CD4-positive, alpha-beta T cell treated with Interleukin-10 for 1 hour (primary cell): ENCODE data around the gene TLE3.

Experiments
- DNase-seq: peaks from one replicate; pipeline ENCODE4 v3.0.0-alpha.2; 2020

TLE3 gene

DNA sequence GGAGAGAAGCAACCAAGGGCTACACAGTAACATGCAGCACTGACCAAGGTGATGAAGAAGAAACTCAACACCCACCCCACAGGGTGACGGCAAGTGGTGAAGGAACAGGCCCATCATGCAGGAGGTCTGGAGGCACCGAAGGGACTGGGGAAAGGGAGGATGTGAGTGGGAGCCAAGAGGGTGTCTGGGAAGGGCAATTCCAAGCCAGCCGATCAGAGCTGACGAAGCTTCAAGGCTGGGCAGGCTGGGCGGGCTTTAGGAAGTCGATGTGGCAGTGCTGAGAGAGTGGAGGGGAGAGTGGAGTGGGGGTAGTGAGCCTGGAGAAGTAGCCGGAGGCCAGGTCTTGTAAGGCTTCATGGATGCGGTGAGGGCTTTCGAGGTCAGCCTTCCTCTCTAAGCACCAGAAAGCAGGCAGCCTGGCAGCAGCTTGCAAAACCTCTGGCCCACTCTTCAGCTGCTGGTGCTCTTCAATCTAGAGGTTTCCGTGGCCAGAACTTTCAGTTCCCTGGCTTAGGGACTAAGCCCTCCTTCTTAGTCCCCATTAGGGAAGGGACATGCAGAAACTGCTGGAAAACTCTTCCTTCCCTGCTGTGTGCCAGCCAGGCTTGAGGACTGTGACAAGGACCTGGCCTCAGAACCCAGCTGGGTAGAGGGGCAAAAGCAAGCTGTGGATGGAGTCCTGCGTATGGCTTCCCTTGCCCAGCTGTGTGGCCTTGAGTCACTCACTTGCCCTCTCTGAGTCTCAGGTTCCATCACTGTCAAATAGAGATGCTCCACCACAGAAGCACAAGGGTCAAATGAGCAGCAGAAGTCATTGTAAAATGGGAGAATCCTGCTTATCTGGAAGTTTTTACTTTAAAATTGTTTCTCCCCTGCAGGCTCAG lies 72.1 kb downstream of the TLE3 start:
- DNase-seq, result no peak

DNA sequence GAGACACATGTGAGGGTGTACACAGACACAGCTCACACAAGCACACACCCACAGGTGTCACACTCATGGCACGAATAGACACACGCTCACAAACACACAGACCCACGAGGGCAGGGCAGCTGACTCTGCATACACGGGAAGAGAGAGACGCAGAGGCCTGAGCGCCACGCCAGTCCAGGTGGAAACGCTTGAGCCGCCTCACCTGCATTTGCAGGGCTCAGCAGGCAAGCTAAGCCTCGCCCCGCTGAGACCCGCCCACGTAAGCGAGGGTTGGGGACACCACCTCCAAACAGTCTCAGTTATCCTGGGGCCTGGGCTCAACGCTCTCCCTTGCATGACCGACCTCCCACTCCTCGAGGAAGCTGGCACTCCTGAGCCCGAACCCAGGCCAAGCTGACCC lies 73.2 kb downstream of the TLE3 start:
- DNase-seq, result no peak

- no peak for DNase-seq
Measured at GRCh38 chr15:70023769-70024491, 73.8 kb downstream of the TLE3 start.

DNA sequence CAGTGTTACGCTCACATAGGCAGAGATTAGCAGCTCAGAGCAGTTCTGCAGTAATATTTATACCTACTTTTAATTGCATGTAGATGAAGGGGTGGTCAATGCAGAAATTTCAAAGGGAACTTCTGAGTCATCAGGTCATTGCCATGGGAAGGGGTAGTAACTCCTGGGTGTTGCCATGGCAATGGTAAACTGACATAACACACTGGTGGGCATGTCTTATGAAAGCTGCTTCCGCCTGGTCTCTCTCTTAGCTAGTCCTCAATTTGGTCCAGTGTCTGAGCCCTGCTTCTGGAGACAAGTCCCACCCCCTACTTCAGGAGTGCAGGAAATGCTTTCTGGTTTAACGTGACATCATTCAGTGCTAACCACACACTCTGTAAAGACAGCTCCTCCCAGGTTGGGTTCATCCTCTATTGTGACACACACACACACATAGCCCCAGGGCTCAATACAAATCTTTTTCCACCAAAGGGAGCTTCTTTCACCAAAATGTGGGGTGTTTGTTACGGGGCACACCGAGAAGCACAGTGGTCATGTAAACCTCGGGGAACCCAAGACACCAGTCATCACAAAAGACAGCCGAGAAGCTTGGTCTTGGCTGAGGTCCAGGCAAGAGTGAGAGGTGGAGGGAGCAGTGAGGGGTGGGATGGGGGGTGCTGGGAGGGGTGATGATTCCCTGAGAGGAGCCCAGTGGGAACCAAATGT lies 74.5 kb downstream of the TLE3 start:
- peak; percentile 87 for DNase-seq

GRCh38 chr15:70020229-70020628 lies 77.5 kb downstream of the TLE3 start:
- DNase-seq, result no peak

- no peak for DNase-seq
Measured at GRCh38 chr15:70018646-70019600, 78.8 kb downstream of the TLE3 start.

GRCh38 chr15:70017801-70018200 lies 79.9 kb downstream of the TLE3 start:
- no peak for DNase-seq

GRCh38 chr15:70017025-70017424 lies 80.7 kb downstream of the TLE3 start:
- no peak for DNase-seq

GRCh38 chr15:70016511-70016994 lies 81.2 kb downstream of the TLE3 start:
- no peak for DNase-seq

DNA sequence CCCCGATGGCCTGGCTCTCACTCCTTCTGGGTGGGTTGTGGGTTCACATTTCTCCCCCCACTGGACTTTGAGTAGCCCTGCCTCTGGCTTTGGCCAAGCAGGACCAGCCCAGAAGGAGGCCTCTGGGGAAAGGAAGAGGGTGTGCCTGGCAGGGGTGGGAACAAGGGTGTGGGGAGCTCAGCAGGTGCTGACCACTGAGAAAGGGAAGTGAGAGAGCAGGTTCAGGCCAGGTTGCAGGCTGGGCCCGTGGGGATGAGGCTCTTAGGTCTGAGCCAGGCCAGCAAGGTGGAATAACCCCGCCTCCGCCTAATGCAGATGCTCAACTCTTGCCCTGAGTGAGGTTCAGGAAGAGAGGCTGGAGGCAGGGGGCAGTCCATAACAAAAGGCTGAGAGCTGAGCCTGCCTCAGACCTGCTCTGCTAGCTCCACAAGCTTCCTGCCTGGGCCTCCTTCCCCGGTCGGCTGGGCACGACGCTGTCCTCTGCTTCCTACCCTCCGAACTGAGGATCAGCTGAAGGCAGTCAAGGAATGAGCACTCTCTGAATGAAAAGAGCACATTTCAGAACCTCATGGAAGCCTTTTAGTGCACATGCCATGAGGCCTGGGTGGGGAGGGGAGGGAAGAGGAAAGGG lies 82.7 kb downstream of the TLE3 start:
- DNase-seq, result no peak

DNA sequence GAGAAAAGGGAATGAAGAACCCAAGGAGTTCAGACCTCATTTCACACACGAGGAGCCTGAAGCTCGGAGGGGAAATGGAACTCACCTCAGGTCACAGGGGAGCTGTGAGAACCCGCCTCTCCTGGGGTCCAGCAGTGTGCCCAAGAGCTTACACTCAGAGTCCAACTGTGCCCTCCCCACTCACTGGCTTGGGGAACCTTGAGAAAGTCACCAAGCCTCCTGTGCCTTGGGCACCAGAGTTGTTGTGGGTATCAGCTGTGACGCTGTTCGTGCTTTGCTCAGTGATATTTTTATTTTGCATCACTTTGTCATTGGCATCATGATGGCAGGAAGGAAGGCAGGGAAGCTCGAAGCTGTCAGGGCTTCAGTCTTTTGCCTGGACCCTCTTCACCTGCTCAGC lies 83.4 kb downstream of the TLE3 start:
- no peak for DNase-seq

DNA sequence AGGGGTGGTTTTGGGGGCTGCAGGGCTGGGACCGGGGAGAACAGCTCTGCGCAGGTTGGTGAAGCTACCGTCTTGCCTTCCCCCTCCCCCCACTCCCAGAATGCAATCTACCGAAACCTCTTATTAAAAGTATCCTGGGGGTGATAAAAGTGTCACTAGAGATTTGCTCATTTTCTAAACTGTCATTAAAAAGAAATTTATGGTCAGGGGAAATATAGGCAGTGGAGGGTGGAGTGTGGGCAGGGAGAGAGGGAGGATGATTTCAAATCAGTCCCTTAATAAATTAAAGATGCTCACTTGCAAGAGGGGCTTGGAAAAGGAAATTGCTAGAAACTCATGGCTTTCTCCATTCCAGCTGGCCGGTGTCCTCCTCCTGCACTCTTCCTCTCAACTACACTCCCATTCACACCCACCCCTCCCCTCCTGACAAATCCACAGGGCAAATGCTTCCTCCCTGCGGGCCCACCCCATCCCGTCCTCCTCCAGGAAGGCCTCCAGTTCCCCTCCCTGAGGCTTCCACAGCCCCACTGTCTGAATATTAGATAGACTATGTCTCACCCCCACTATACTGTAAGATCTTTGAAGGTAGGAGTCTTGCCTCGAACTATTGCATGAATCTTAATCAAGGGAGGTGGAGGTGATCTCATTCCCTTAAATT lies 83.9 kb downstream of the TLE3 start:
- DNase-seq, result no peak

DNA sequence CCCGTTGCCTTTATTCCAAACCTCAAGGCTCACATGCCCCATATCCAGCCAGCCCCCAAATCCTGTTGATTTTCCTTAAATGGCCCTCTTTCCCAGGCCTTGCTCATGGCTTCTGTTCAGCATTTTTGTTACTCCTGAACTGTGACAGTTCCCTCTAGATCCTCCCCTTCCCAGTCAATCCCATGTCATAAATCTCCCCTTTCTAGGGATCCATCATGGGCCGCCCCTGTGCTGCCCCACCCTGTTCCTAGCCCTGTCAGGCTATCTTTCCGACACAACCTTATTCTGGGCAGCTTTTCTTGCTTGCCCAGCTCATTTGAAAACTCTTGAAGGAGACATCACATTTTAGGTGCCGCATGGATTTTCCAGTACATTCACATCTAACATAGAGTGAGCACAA lies 84.8 kb downstream of the TLE3 start:
- no peak for DNase-seq

GRCh38 chr15:70008697-70009290 lies 88.9 kb downstream of the TLE3 start:
- no peak for DNase-seq

GRCh38 chr15:70006259-70007147 lies 91.2 kb downstream of the TLE3 start:
- DNase-seq, result no peak

DNA sequence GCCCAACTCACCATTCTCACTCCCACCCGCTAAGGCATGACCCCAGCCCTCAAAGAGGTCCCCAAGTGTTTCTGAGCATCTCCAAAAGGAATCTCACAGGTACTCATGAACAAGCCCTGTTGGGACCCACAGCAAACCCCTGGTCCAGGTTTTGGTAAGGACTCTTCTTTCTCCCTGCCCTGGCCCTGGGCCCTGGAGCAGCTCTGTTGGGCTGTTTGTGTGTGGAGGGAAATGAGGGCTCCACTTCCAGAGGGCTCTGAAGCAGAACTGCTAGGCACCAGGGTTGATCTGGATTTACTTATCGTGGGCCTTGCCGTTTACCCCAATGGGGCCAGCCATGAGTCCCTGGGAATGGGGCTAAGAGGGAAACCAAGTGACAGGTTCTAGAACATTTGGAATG lies 92.9 kb downstream of the TLE3 start:
- no peak for DNase-seq

GRCh38 chr15:70002897-70003296 lies 94.8 kb downstream of the TLE3 start:
- DNase-seq, result no peak

DNA sequence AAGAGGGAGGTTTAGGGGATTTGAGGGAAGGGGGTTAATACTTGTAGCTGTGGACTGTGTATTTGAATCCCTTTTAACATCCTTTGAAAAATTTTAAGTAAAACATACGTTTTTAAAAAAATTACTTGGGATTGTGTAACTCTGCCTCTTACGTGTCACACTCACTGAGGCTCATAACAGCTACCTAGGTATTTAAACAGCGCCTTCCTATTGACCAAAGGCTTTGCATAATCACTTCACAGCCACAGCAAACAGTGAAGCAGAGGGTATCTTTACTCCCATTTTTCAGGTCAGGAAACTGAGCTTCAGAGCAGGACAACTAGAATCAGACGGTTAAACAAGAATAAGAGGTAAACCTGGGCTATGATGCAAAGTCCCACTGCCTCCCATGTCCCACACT lies 95.9 kb downstream of the TLE3 start:
- DNase-seq, result no peak

DNA sequence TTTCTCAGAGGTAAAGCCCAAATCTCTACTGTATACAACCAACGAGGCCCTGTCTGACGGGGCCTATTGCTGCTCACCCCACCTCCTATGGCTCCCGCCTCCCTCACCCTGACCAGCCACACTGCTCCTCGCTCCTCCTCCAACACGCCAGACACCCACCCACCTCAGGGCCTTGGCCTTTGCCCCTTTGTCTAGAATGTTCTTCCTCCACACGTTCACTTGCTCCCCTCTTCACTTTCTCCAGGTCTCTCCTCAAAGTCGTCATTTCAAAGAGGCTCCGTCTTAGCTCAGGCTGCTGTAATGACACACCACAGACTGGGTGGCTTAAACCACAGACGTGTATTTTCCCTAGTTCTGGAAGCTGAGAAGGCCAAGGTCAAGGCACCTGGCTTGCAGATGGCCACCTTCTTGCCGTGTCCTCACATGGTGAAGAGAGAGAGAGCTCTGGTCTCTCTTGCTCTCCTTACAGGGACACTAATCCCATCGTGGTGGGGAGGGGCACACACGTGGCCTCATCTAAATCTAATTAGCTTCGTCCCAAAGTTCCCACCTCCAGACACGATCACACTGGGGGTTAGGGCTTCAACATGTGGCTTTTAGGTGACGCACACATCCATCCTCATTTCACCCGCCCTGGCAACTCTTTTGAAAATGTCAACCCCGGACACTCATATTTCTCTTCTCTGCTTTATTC lies 98.2 kb downstream of the TLE3 start:
- DNase-seq, result no peak
